ENCODE results near the gene LSM8. TPM values are rescaled to one million over a fixed set of nuclear protein-coding genes. Genes with fewer than 3 reads are reported as not detected.

Gene LSM8
- total and polyA plus RNA-seq, 2 experiments from 2014 or later, result 25.7 to 47.2 TPM

- Histone ChIP-seq H3K9ac (no peak overlapping the region), H3K9me3 (ENCODE audit: low read depth) (no peaks in the 10 kb centered on the region), H3K36me3 (ENCODE audit: low read depth) (no peaks in the 10 kb centered on the region), H3K27ac (no peak overlapping the region), H4K20me1 (ENCODE audit: insufficient read depth) (no peaks in the 10 kb centered on the region), H3F3A (ENCODE audit: insufficient read depth) (no peaks in the 10 kb centered on the region), H3K4me3 (no peak overlapping the region), H3K4me1 (ENCODE audit: insufficient read depth) (no peaks in the 10 kb centered on the region), H2AFZ (no peak overlapping the region), H3K79me2 (ENCODE audit: insufficient read depth) (no peaks in the 10 kb centered on the region), H3K27me3 (replicated peaks; ENCODE audit: insufficient read depth) (no peaks in the 10 kb centered on the region), H3K9me2 (ENCODE audit: insufficient read depth) (no peaks in the 10 kb centered on the region), H3K4me2 (ENCODE audit: unreplicated experiment) (no peak overlapping the region)
- no peak for DNase-seq
- TF ChIP-seq EZH2phosphoT487 (IDR thresholded peaks at IDR 0.05; ENCODE audit: insufficient read depth, low read depth) (no peak), EZH2 (IDR thresholded peaks at IDR 0.05; ENCODE audit: insufficient read depth, poor library complexity, severe bottlenecking) (no peak)
- in situ Hi-C loops (cut with MboI), result no loop called here
- WGBS, 2 experiments (ENCODE audit: low coverage in 1 of 2, low lambda C conversion rate in 2 of 2, missing lambda C conversion rate in 2 of 2), result 68% methylated on average over 3 of the region's 3 CpGs
Measured at GRCh38 chr7:118219157-118219512, 35.2 kb downstream of the LSM8 start.

GRCh38 chr7:118220583-118220982 is 36.6 kb downstream of the LSM8 start:
- DNase-seq, result no peak
- no peaks in the 10 kb centered on the region for H3K79me2 ChIP-seq (ENCODE audit: insufficient read depth)
- H3K9me2 ChIP-seq (ENCODE audit: insufficient read depth), result no peaks in the 10 kb centered on the region
- no peak overlapping the region for H3K27ac ChIP-seq
- H2AFZ ChIP-seq, result no peak overlapping the region
- no peak overlapping the region for H3K9ac ChIP-seq
- no peaks in the 10 kb centered on the region for H3K4me1 ChIP-seq (ENCODE audit: insufficient read depth)
- H3K36me3 ChIP-seq (ENCODE audit: low read depth), result no peaks in the 10 kb centered on the region
- H3K27me3 ChIP-seq (replicated peaks; ENCODE audit: insufficient read depth), result no peaks in the 10 kb centered on the region
- 43 to 56% methylated on average over 3 of the region's 3 CpGs for WGBS, 2 experiments (ENCODE audit: low coverage in 1 of 2, low lambda C conversion rate in 2 of 2, missing lambda C conversion rate in 2 of 2)
- no peaks in the 10 kb centered on the region for H3K9me3 ChIP-seq (ENCODE audit: low read depth)
- no peaks in the 10 kb centered on the region for H3F3A ChIP-seq (ENCODE audit: insufficient read depth)
- no peak for TF ChIP-seq EZH2phosphoT487 (IDR thresholded peaks at IDR 0.05; ENCODE audit: insufficient read depth, low read depth)
- TF ChIP-seq EZH2 (IDR thresholded peaks at IDR 0.05; ENCODE audit: insufficient read depth, poor library complexity, severe bottlenecking), result no peak
- in situ Hi-C loops (cut with MboI), result no loop called here
- no peaks in the 10 kb centered on the region for H4K20me1 ChIP-seq (ENCODE audit: insufficient read depth)
- no peak overlapping the region for H3K4me3 ChIP-seq
- no peak overlapping the region for H3K4me2 ChIP-seq (ENCODE audit: unreplicated experiment)

- 60 to 61% methylated on average over 1 of the region's 1 CpG for WGBS, 2 experiments (ENCODE audit: low coverage in 1 of 2, low lambda C conversion rate in 2 of 2, missing lambda C conversion rate in 2 of 2)
- no peaks in the 10 kb centered on the region for H3K79me2 ChIP-seq (ENCODE audit: insufficient read depth)
Measured at GRCh38 chr7:118222591-118222990, 38.6 kb downstream of the LSM8 start.

GRCh38 chr7:118224521-118224920 is 40.6 kb downstream of the LSM8 start, which contains the start of gene ANKRD7:
TSS of gene ANKRD7 (plus strand) at chr7:118224704. CDS start at chr7:118224831, 127 bp downstream.
- Histone ChIP-seq H3K79me2 (ENCODE audit: insufficient read depth) (no peaks in the 10 kb centered on the region), H3F3A (ENCODE audit: insufficient read depth) (no peaks in the 10 kb centered on the region), H3K27me3 (replicated peaks; ENCODE audit: insufficient read depth) (no peaks in the 10 kb centered on the region), H3K4me2 (ENCODE audit: unreplicated experiment) (no peak within 1 kb of the TSS), H4K20me1 (ENCODE audit: insufficient read depth) (no peaks in the 10 kb centered on the region), H3K27ac (no peak within 1 kb of the TSS), H3K4me3 (no peak within 1 kb of the TSS), H3K9me2 (ENCODE audit: insufficient read depth) (no peaks in the 10 kb centered on the region), H3K9ac (no peak within 1 kb of the TSS), H3K4me1 (ENCODE audit: insufficient read depth) (no peaks in the 10 kb centered on the region), H2AFZ (no peak within 1 kb of the TSS), H3K36me3 (ENCODE audit: low read depth) (no peaks in the 10 kb centered on the region), H3K9me3 (ENCODE audit: low read depth) (no peaks in the 10 kb centered on the region)
- in situ Hi-C loops (cut with MboI), result no loop called here
- no peak for DNase-seq
- WGBS, 2 experiments (ENCODE audit: low coverage in 1 of 2, low lambda C conversion rate in 2 of 2, missing lambda C conversion rate in 2 of 2), result 81 to 84% methylated on average over 18 of the region's 18 CpGs
- no peak for TF ChIP-seq EZH2 (IDR thresholded peaks at IDR 0.05; ENCODE audit: insufficient read depth, poor library complexity, severe bottlenecking)
- no peak for TF ChIP-seq EZH2phosphoT487 (IDR thresholded peaks at IDR 0.05; ENCODE audit: insufficient read depth, low read depth)

More at GRCh38 chr7:118222591-118222990, 38.6 kb downstream of the LSM8 start:
- no peak for DNase-seq
- Histone ChIP-seq H3K27ac (no peak overlapping the region), H3K36me3 (ENCODE audit: low read depth) (no peaks in the 10 kb centered on the region), H3K4me1 (ENCODE audit: insufficient read depth) (no peaks in the 10 kb centered on the region), H3K4me3 (no peak overlapping the region), H3K9me3 (ENCODE audit: low read depth) (no peaks in the 10 kb centered on the region), H3F3A (ENCODE audit: insufficient read depth) (no peaks in the 10 kb centered on the region), H3K27me3 (replicated peaks; ENCODE audit: insufficient read depth) (no peaks in the 10 kb centered on the region), H2AFZ (no peak overlapping the region), H3K4me2 (ENCODE audit: unreplicated experiment) (no peak overlapping the region), H3K9me2 (ENCODE audit: insufficient read depth) (no peaks in the 10 kb centered on the region), H4K20me1 (ENCODE audit: insufficient read depth) (no peaks in the 10 kb centered on the region), H3K9ac (no peak overlapping the region)
- TF ChIP-seq EZH2phosphoT487 (IDR thresholded peaks at IDR 0.05; ENCODE audit: insufficient read depth, low read depth) (no peak), EZH2 (IDR thresholded peaks at IDR 0.05; ENCODE audit: insufficient read depth, poor library complexity, severe bottlenecking) (no peak)
- in situ Hi-C loops (cut with MboI), result no loop called here

GRCh38 chr7:118232837-118233236 is 48.9 kb downstream of the LSM8 start:
- Histone ChIP-seq H3K27me3 (replicated peaks; ENCODE audit: insufficient read depth) (no peaks in the 10 kb centered on the region), H4K20me1 (ENCODE audit: insufficient read depth) (no peaks in the 10 kb centered on the region), H3K4me1 (ENCODE audit: insufficient read depth) (peaks cover 12% of the 10 kb centered on the region; the same call in 1 of the 2 replicates), H2AFZ (no peak overlapping the region), H3K4me3 (no peak overlapping the region), H3K27ac (no peak overlapping the region), H3K79me2 (ENCODE audit: insufficient read depth) (no peaks in the 10 kb centered on the region), H3K9me2 (ENCODE audit: insufficient read depth) (no peaks in the 10 kb centered on the region; the same call in 1 of the 2 replicates), H3K4me2 (ENCODE audit: unreplicated experiment) (no peak overlapping the region), H3F3A (ENCODE audit: insufficient read depth) (no peaks in the 10 kb centered on the region; the same call in 1 of the 2 replicates), H3K9me3 (ENCODE audit: low read depth) (no peaks in the 10 kb centered on the region), H3K9ac (no peak overlapping the region), H3K36me3 (ENCODE audit: low read depth) (no peaks in the 10 kb centered on the region)
- 46 to 47% methylated on average over 1 of the region's 1 CpG for WGBS, 2 experiments (ENCODE audit: low coverage in 1 of 2, low lambda C conversion rate in 2 of 2, missing lambda C conversion rate in 2 of 2)
- peak; percentile 24 for DNase-seq
- TF ChIP-seq EZH2 (IDR thresholded peaks at IDR 0.05; ENCODE audit: insufficient read depth, poor library complexity, severe bottlenecking), result no peak
- no peak for TF ChIP-seq EZH2phosphoT487 (IDR thresholded peaks at IDR 0.05; ENCODE audit: insufficient read depth, low read depth)
- in situ Hi-C loops (cut with MboI), result no loop called here

All from GM23248 (cell line).